Inflammatory macrophage treated with lipopolysaccharide for 4 hours (primary cell): ENCODE measurements around the gene SUN1.

ENCODE experiments used
- DNase-seq: peaks from one replicate; pipeline ENCODE4 v3.0.0-alpha.2; 2020

Gene SUN1

DNA sequence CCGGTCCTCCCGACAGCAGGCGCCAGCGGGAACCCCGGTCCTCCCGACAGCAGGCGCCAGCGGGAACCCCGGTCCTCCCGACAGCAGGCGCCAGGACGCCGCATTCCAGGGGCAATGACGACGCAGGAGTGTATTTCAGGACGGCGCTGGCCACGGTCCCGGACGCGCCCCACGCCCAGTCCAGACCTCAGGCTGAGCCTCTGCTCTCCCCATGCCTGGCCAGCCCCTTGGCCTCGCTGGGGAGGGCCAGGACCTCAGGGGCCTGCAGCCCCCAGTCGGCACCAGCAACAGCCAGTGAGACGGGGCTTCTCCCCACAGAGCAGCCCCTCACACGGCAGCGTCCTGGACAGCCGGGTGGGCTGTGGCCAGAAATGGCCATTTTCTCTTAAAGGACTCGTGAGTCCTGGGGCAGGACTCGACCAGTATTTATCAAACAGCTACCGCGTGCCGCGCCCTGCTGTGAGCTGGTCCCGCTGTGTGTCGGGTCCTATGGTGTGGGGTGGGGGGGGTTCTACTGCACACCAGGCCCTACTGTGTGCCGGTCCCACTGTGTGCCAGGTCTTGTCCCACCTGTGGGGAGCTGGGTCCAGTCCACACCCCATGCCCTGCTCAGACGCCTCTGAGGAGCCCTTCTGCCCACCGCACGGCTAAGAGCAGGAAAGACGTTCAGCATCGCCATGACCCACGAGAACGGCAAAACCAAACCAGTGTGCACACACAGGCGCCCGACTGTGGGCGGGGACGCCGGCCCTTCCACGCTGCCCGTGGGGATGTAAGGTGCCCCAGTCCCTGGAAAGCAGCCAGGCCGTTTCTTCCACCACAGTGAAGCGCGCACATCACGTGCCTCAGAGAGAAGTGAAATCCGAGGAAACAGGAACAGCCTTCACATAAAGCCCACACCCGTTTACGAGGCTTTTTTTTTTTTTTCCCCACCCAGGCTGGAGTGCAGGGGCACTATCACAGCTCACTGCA is 77.4 kb downstream of the SUN1 start:
- DNase-seq: peak; percentile 95

DNA sequence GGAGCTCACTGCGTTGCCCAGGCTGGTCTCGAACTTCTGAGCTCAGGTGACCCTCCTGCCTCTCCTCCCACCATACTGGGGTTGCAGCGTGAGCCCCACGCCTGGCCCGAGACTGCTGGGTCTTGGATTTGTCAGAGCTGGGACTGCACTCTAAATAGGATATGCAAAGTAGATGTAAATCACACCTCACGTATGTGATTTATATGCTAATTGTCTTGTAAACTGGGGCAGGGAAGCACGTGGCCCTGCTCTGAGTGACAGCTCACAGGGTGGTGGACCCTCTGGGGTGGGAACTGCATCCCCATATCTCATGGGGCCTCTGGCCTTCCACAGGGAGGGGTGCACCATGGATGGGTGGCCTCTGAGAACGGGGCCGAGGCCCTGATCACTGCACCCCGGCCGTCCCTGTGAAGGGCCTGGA is 78.2 kb downstream of the SUN1 start:
- DNase-seq: no peak

DNA sequence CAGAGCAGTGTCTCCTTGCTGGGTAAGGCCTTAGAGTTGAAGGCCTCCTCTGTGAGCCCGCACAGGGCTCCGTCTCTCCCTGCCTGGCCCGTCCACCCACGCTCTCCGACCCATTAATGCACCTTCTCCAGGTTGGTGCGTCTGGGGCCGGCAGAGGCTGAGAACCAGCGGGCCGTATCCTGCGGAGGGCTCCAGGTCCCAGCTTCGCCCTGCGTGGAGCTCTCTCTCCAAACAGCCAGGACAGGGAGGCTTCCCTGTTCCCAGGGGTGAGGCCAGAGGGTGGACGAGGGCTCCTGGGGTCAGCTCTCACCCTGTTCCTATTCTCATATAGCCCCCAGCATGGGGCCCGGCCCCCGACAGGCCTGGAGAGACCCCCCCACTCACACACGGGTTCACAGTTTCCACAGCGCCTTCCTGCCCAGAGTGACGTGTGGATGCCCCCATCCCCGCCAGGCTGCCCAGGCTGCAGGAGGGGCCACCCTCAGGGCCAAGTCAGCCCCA is 78.7 kb downstream of the SUN1 start:
- DNase-seq: no peak

DNA sequence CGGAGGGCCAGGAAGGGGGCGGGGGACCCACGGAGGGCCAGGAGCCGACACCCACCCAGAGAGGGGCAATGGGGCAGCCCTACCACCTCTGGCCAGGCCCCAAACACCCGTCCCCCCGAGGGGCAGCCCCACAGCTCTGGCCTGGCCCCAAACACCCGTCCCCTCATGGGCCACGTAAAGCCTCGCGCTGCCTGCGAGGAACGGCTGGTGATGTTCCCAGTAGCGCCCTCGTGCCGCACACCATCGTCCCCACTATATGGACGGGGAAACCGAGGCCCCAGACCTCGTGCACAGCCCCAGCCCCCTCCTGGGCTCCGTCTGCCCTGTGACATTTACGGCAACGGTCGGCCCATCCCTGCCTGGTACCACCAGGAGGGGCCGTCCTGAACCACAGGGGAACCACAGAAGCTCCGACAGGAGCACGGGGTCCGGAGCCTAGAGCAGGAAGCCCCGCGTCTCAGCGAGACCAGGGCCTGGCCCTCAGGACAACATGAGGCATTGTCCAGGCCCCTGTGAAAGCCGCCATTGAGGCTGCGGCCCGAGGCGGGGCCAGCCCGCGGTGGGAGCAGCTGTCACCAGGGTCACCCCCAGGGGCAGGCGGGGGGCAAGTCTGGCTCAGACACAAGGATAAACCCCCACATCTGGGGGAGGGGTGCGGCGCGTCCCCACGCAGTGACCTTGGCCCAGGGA is 79.7 kb downstream of the SUN1 start:
- no peak for DNase-seq

GRCh38 chr7:913736-914520 is 81.7 kb downstream of the SUN1 start:
- DNase-seq: no peak

DNA sequence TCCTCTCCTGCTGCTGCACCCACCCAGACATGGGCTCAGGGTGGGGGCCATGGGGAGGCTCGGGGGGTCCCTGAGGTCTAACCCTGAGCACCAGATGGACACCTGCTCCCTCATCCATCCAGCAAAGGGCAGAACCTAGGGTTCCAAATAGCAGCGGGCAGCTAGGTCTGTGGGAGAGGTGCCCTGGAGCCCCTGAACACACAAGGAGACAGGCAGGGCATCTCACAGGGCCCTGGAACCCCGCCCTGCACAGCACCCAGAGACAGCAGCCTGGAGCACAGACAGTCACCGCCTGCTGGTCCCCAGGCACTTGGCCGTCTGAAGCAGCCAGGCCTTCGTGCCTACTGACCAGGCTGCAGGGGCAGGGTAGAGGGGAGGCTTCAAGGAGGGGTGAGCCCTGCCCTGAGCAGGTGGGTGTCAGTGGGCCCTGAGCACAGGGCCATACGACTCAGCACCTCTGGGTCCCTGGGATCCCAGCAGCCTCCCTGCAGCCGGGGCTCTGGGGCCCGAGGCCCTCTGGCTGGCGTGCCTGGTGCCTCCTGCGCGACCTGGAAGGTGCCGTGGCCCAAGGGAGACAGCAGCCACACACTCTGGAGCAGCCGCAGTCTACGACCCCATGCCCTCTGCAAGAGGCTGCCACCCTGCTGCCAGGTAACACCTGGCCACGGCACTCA is 82.4 kb downstream of the SUN1 start:
- no peak for DNase-seq

GRCh38 chr7:915291-916218 is 83.3 kb downstream of the SUN1 start:
- DNase-seq: no peak

GRCh38 chr7:916291-916941 is 84.1 kb downstream of the SUN1 start:
- DNase-seq: no peak

- no peak for DNase-seq
These were observed 85.2 kb downstream of the SUN1 start for GRCh38 chr7:917255-918117.

- DNase-seq: no peak
These were observed 85.8 kb downstream of the SUN1 start for GRCh38 chr7:918118-918425.

- DNase-seq: no peak
These were observed 86.3 kb downstream of the SUN1 start for GRCh38 chr7:918441-919113.

GRCh38 chr7:919114-919442 is 86.8 kb downstream of the SUN1 start:
- DNase-seq: no peak

- DNase-seq: no peak
These were observed 87.7 kb downstream of the SUN1 start for GRCh38 chr7:919924-920341.

- DNase-seq: no peak
These were observed 88.2 kb downstream of the SUN1 start for GRCh38 chr7:920351-921070.

DNA sequence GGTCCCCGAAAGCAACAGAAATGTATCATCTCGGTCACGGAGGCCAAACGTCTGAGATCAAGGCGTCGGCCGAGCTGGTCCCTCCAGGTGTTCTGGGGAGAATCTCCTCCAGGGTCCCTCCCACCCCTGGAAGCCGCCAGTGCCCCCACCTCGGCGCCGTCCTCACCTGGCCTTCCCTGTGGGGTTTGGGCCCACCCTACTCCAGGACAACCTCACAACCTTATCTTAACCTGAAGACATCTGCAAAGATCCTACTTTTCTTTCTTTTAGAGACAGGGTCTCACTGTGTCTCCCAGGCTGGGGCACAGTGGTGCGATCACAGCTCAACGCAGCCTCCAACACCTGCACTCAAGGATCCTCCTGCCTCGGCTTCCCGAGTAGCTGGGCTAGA is 88.8 kb downstream of the SUN1 start:
- DNase-seq: no peak

- DNase-seq: no peak
These were observed 89.5 kb downstream of the SUN1 start for GRCh38 chr7:921581-922333.

DNA sequence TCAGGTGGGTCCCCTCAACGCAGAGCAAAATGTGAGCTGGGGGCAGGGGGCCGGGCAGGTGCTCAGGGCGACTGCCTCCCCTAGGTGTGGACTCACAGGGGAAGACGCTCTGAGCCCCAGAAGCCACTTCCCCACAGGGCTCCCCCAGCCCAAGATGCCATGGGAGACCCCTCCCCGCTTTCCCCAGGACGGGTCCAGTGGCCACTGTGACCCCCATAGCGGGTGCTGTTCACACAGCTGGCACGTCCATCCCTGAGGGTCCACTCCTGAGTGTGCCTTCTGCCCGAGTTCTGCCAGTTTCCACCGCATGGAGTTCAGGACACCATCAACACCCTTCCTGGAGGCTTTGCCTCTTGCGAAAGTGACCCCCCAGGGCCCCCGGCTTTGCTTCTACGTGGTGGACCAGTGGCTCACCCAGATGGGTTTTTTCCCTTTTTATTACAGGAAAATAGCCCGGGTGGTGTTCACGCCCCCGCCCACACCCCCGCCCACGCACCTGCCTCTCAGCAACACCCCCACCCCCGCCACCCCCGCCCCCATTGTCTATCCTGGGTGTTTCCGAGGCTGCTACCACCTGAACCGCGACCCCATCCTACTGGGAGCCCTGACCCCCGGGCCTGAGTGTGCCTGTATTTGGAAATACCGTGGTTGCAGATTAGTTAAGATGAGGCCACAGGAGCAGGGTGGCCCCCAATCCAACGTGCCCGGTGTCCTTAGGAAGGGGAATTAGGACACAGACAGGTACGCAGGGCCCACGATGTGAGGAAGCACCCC is 90.2 kb downstream of the SUN1 start:
- DNase-seq: peak; percentile 30
